ENCODE results near the gene CIB4.

The CIB4 gene

GRCh38 chr2:26639685-26640243, 1.4 kb downstream of the CIB4 start:
- no peak for DNase-seq

- no peak for DNase-seq
These were observed 3.3 kb downstream of the CIB4 start for GRCh38 chr2:26637811-26638310.

- no peak for DNase-seq
These were observed 4.2 kb downstream of the CIB4 start for GRCh38 chr2:26636935-26637334.

GRCh38 chr2:26635401-26635800, 5.8 kb downstream of the CIB4 start:
- DNase-seq, result no peak

- no peak for DNase-seq
These were observed 6.4 kb downstream of the CIB4 start for GRCh38 chr2:26634636-26635230.

GRCh38 chr2:26633993-26634595, 7.1 kb downstream of the CIB4 start:
- DNase-seq, result no peak

- no peak for DNase-seq
These were observed 7.7 kb downstream of the CIB4 start for GRCh38 chr2:26633351-26633945.

- no peak for DNase-seq
These were observed 8.5 kb downstream of the CIB4 start for GRCh38 chr2:26632624-26633185.

GRCh38 chr2:26631401-26632170, 9.6 kb downstream of the CIB4 start:
- no peak for DNase-seq

GRCh38 chr2:26630669-26631360, 10.4 kb downstream of the CIB4 start:
- DNase-seq, result peak; percentile 56

GRCh38 chr2:26630235-26630634, 10.9 kb downstream of the CIB4 start:
- DNase-seq, result no peak

GRCh38 chr2:26629751-26630150, 11.4 kb downstream of the CIB4 start:
- no peak for DNase-seq

GRCh38 chr2:26629346-26629630, 11.9 kb downstream of the CIB4 start:
- DNase-seq, result no peak

GRCh38 chr2:26628561-26629345, 12.4 kb downstream of the CIB4 start:
- DNase-seq, result no peak

GRCh38 chr2:26627350-26628105, 13.6 kb downstream of the CIB4 start:
- DNase-seq, result no peak

GRCh38 chr2:26626606-26627005, 14.6 kb downstream of the CIB4 start:
- DNase-seq, result no peak

- DNase-seq, result peak; percentile 8
These were observed 17.3 kb downstream of the CIB4 start for GRCh38 chr2:26623541-26624495.

GRCh38 chr2:26621469-26622199, 19.5 kb downstream of the CIB4 start:
- no peak for DNase-seq

GRCh38 chr2:26620031-26620605, 21.0 kb downstream of the CIB4 start:
- DNase-seq, result no peak

Data from fibroblast of upper back skin (primary cell).